ENCODE data around the gene ZNF446.
"Not testable (repeated sequence)": the region's sequence is repeated elsewhere in the genome, so short reads cannot be mapped to it uniquely, and the experiment has no call there.

Gene ZNF446

DNA sequence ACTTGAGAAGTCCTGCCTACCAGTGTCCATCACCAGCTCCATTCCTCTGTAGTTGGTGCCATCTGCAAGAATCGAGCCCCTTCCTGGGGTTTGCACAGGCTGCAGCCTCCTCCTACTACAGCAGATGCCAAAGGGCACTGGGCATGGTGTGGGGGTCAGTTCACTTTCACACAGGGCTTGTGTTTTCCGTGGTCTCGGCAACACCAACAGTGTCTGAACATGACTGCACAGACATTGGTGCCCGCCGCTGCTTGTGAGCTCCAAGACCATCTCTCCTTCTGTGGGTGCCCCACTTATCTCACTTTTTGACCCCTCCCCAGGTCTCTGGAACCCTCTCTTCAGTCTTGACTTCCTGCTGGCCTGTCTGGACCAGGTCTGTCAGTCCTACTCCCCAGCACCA is 15.2 kb downstream of the ZNF446 start:
- in situ Hi-C loops (cut with HindIII; ENCODE audit: low sequenced_read_pairs) = no loop called here
- DNase-seq (ENCODE audit: low read depth) = no peak
- no peak overlapping the region for H3K4me3 ChIP-seq (ENCODE audit: low read depth, low read length)
- TF ChIP-seq, protein P1, sequence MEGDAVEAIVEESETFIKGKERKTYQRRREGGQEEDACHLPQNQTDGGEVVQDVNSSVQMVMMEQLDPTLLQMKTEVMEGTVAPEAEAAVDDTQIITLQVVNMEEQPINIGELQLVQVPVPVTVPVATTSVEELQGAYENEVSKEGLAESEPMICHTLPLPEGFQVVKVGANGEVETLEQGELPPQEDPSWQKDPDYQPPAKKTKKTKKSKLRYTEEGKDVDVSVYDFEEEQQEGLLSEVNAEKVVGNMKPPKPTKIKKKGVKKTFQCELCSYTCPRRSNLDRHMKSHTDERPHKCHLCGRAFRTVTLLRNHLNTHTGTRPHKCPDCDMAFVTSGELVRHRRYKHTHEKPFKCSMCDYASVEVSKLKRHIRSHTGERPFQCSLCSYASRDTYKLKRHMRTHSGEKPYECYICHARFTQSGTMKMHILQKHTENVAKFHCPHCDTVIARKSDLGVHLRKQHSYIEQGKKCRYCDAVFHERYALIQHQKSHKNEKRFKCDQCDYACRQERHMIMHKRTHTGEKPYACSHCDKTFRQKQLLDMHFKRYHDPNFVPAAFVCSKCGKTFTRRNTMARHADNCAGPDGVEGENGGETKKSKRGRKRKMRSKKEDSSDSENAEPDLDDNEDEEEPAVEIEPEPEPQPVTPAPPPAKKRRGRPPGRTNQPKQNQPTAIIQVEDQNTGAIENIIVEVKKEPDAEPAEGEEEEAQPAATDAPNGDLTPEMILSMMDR (IDR thresholded peaks at IDR 0.05; ENCODE audit: low read depth, low read length, missing control alignments) = no peak

DNA sequence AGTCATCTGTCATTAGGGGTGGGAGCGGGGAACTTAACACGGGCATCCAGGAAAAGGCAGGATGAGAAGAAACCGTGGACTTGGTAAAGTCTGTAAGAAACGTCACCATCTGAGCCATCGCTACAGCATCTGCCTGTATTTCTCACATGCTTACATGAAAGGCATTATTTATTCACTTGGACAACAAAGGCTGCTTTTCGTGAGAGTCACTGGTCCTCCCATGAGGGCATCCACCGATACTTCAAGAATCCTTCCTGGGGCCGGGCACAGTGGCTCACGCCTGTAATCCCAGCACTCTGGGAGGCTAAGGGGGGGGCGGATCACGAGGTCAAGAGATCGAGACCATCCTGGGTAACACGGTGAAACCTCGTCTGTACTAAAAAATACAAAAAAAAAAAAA is 16.1 kb downstream of the ZNF446 start:
- H3K4me3 ChIP-seq (ENCODE audit: low read depth, low read length) = no peak overlapping the region
- TF ChIP-seq, protein P1 (IDR thresholded peaks at IDR 0.05; ENCODE audit: low read depth, low read length, missing control alignments) = no peak
- DNase-seq (ENCODE audit: low read depth) = no peak
- in situ Hi-C loops (cut with HindIII; ENCODE audit: low sequenced_read_pairs) = no loop called here

GRCh38 chr19:58497634-58498170 is 21.6 kb downstream of the ZNF446 start:
- H3K4me3 ChIP-seq (ENCODE audit: low read depth, low read length) = no peak overlapping the region
- in situ Hi-C loops (cut with HindIII; ENCODE audit: low sequenced_read_pairs) = no loop called here
- TF ChIP-seq, protein P1 (IDR thresholded peaks at IDR 0.05; ENCODE audit: low read depth, low read length, missing control alignments) = no peak
- DNase-seq (ENCODE audit: low read depth) = no peak

- peak overlapping the region; percentile 58 for H3K4me3 ChIP-seq (ENCODE audit: low read depth, low read length)
- in situ Hi-C loops (cut with HindIII; ENCODE audit: low sequenced_read_pairs) = no loop called here
- no peak for DNase-seq (ENCODE audit: low read depth)
- TF ChIP-seq, protein P1 (IDR thresholded peaks at IDR 0.05; ENCODE audit: low read depth, low read length, missing control alignments) = no peak
These were observed 22.3 kb downstream of the ZNF446 start for GRCh38 chr19:58498316-58499020.

- TF ChIP-seq, protein P1 (IDR thresholded peaks at IDR 0.05; ENCODE audit: low read depth, low read length, missing control alignments) = peak; percentile 44
- in situ Hi-C loops (cut with HindIII; ENCODE audit: low sequenced_read_pairs) = no loop called here
- DNase-seq (ENCODE audit: low read depth) = peak; percentile 91
- peak overlapping the region; percentile 58 for H3K4me3 ChIP-seq (ENCODE audit: low read depth, low read length)
These were observed 23.1 kb downstream of the ZNF446 start for GRCh38 chr19:58499021-58499927.

- H3K4me3 ChIP-seq (ENCODE audit: low read depth, low read length) = no peak overlapping the region
- in situ Hi-C loops (cut with HindIII; ENCODE audit: low sequenced_read_pairs) = no loop called here
- no peak for DNase-seq (ENCODE audit: low read depth)
- TF ChIP-seq, protein P1 (IDR thresholded peaks at IDR 0.05; ENCODE audit: low read depth, low read length, missing control alignments) = no peak
These were observed 24.1 kb downstream of the ZNF446 start for GRCh38 chr19:58500242-58500641.

DNA sequence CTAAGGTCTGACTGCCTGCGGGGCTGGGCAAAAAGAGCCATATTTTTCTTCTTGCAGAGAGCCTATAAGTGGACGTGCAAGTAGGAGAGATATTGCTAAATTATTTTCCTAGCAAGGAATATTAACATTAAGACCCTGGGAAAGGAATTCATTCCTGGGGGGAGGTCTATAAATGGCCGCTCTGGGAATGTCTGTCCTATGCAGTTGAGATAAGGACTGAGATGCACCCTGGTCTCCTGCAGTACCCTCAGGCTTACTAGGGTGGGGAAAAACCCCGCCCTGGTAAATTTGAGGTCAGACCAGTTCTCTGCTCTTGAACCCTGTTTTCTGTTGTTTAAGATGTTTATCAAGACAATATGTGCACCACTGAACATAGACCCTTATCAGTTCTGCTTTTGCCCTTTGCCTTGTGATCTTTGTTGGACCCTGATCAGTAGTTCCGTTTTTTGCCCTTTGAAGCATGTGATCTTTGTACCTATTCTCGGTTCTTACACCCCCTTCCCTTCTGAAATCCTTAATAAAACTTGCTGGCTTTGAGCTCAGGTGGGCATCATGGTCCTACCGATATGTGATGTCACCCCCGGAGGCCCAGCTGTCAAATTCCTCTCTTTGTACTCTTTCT is 31.6 kb downstream of the ZNF446 start:
- H3K4me3 ChIP-seq (ENCODE audit: low read depth, low read length); in situ Hi-C loops (cut with HindIII; ENCODE audit: low sequenced_read_pairs); DNase-seq (ENCODE audit: low read depth): not testable (repeated sequence)

All from astrocyte of the cerebellum (primary cell).